CD4-positive, alpha-beta T cell treated with Interleukin-12 subunit alpha and Interleukin-12 subunit beta, for 1 hour (primary cell): ENCODE data around the gene GTF2A1.
"Not testable (repeated sequence)": the region's sequence is repeated elsewhere in the genome, so short reads cannot be mapped to it uniquely, and the experiment has no call there.

Experiments used
- DNase-seq: peaks from one replicate; pipeline ENCODE4 v3.0.0-alpha.2; 2020

GTF2A1 gene

DNA sequence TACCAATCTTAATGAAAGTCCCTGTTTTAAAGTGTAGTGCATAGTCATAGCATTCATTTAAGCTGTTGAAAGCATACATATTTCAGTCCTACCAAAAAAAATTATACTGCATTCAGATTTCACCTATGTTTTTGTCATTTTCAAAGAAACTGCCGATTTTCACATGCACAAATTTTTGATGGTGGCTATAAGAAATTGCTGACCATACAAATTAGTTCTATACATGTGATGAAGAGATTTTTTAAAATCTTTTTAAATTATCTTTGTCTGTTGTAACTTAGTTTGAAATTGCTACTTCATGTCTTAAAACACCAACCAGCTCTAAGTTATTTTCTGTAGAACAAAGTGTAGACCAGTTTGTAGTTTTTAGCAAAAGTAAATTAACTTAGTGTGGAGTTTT, 3.5 kb upstream of the GTF2A1 start:
- no peak for DNase-seq

DNA sequence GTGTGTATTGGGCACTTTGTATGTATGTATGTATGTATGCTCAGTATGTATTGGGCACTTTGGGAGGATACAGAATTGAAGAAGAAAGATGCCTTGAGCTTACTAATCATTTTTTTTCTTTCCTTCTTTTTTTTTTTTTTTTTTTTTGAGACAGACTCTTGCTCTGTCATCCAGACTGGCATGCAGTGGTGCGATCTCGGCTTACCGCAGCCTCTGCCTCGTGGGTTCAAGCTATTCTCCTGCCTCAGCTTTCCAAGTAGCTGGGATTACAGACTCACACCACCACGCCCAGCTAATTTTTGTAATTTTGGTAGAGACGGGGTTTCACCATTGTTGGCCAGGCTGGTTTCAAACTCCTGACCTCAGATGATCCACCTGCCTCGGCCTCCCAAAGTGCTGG, 3.0 kb upstream of the GTF2A1 start:
- not testable (repeated sequence) for DNase-seq

DNA sequence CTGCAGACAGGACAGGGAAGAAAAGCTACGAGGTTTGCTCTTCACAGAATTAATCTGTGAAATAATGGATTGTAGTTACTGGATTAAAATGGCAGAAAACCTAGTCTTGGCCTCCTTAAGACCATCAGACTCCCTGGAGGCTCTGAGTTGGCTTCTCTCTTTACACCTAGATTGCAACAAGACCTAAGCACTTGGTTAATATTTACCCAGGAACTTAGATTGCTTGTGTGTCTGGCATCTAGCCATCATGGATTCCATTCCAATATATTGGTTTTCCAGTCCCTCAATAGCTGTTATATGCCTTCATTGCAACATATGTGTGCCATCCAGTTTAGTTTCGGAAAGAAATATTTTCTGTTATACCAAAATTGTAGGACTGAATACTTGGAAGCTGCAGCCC, 1.9 kb upstream of the GTF2A1 start:
- DNase-seq, result no peak

- DNase-seq, result no peak
Observed at GRCh38 chr14:81222126-81222525, 1.4 kb upstream of the GTF2A1 start.

GRCh38 chr14:81221579-81222102, 882 bp upstream of the GTF2A1 start:
- DNase-seq, result no peak

GRCh38 chr14:81220580-81220829, 254 bp downstream of the GTF2A1 start:
- no peak for DNase-seq

- DNase-seq, result peak; percentile 50
Observed at GRCh38 chr14:81219759-81220579, 790 bp downstream of the GTF2A1 start.

DNA sequence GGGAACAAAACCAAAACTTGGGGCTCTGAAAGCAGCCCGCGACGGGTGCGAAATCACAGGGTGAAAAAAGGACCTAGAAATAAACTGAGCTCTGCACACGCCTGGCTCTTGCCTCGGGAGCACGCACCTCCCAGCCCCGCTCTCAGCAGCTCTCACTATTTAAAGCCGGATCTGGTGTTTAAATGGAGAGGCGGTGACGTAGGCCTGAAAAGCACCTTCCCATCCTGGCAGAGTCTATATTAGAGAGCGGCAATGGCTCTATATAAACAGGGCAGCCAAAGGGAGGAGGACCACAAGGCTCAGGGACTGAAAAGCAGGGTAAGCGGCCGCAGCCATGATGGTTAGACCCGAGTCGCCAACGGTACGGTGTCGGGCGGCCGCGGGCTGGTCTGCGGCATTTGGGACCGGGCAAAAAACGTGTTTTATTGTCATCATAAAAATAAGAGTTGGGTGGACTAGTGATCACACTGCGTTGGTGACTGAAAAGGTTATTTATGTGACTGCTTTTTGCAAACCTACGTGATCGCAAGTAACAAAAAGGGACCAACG, 1.5 kb downstream of the GTF2A1 start:
- DNase-seq, result peak; percentile 97

DNA sequence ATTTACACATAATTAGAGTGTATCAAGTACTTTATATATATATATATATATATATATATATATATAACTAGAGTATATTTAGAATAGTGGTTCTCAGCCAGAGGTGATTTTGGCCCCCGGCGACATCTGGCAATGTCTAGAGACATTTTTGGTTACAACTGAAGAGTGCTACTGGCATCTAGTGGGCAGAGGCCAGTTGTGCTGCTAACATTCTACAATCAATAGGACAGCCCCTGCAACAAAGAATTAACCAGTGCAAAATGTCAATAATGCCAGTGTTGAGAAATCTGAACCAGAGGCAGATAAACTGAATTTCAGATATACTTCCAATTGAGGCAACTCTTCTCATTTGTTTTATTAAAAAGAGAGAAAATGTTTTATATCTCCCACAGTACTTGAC, 8.9 kb downstream of the GTF2A1 start:
- DNase-seq, result peak; percentile 56

DNA sequence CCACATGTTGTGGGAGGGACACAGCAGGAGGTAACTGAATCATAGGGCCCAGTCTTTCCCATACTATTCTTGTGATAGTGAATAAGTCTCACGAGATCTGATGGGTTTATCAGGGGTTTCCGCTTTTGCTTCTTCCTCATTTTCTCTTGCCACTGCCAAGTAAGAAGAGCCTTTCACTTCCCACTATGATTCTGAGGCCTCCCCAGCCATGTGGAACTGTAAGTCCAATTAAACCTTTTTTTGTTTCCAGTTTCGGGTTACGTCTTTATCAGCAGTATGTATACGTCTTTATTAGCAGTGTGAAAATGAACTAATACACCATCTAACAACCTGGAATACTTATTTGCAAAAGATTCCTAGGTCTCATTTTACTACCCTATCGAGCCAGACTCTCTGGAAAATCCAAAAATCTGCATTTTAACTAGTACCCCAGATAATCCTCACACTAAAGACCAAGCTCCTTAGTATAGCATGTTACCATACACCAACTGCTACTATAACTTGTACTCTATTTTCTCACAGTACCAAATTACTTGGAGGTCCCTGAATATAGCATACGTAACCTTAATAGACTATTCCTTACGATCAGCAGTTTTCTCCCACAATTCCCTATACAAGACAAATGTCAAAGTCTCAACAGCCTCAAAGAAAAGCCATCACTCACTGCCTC, 11.5 kb downstream of the GTF2A1 start:
- no peak for DNase-seq

DNA sequence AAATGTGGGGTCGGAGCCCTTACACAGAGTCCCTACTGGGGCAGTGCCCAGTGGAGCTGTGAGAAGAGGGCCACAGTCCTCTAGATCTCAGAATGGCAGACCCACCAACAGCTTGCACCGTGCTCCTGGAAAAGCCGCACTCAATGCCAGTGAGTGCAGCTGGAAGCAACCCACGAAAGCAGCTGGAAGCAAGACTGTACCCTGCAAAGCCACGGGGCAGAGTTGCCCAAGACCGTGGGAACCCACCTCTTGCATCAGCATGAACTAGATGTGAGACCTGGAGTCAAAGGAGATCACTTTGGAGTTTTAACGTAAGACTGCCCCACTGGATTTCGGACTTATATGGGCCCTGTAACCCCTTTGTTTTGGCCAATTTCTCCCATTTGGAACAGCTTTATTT, 12.3 kb downstream of the GTF2A1 start:
- DNase-seq, result no peak

DNA sequence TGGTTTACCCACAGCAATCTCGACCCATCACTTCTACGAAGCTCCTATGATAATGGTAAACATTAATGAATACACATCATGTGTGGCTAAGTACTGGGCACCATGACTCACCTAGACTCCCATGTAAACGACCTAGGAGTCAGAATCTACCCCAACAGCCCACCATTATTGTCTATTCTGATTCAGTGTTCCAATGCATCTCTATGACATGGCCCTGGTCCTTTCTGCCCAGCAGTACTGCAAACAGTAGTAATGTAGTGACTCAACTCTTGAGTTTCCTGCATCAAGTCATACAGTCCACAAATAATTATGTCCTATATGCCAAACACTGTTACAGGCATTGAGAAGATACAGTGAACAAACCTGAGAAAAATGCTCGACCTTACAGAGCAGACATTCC, 14.6 kb downstream of the GTF2A1 start:
- no peak for DNase-seq

- no peak for DNase-seq
Observed at GRCh38 chr14:81205639-81206038, 15.1 kb downstream of the GTF2A1 start.

- DNase-seq, result peak; percentile 36
Observed at GRCh38 chr14:81200054-81200453, 20.7 kb downstream of the GTF2A1 start.

GRCh38 chr14:81199084-81199483, 21.7 kb downstream of the GTF2A1 start:
- no peak for DNase-seq

DNA sequence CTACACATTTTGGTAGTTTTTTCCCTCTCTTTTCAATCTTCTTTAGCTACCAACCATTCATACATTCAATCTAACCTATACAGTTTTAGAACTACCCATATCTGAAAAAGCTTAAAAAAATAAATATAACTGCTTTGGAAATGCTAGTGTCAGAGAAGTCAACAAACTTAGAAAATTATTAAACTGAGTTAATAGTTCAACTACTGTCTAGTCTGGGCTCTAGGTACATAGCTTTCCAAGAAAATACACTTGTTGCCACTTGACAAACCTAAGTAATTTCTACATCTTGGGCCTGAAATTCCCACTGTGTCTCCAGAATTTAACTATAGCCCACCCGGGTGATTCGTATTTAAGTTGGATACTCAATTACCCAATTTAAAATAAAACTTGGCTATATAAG, 22.1 kb downstream of the GTF2A1 start:
- no peak for DNase-seq

GRCh38 chr14:81193924-81194633, 26.7 kb downstream of the GTF2A1 start:
- no peak for DNase-seq

- DNase-seq, result peak; percentile 39
Observed at GRCh38 chr14:81192594-81192993, 28.2 kb downstream of the GTF2A1 start.

GRCh38 chr14:81187832-81188522, 32.8 kb downstream of the GTF2A1 start:
- DNase-seq, result no peak

GRCh38 chr14:81179631-81180030, 41.1 kb downstream of the GTF2A1 start:
- DNase-seq, result no peak

DNA sequence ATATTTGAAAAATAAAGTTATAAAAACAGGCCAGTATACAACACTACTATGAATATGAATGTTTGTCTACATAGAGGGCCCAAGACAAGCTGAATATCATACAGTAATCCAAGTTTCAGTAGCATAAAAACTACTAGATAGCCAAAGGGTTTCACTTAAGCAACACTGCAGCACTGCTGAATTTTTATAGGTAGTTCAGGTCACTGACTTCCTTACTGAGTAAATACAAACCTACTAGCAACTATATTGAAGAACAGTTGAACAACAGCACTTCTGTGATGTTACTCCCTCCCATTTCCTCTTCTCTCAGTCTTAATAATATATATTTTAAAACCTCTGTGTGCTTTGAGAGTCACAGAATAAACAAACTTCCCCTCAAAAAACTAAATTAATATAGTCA, 42.7 kb downstream of the GTF2A1 start:
- no peak for DNase-seq

- no peak for DNase-seq
Observed at GRCh38 chr14:81177225-81177624, 43.5 kb downstream of the GTF2A1 start.

- DNase-seq, result no peak
Observed at GRCh38 chr14:81176241-81176640, 44.5 kb downstream of the GTF2A1 start.
